DOHH2 (cell line): ENCODE measurements around the gene SCGB1C1.

Experiments used
- H3F3A ChIP-seq: fragments of 200-600 bp; sonication (generic), shearing (Covaris generic); 2 replicates; pipeline ENCODE4 v1.6.0; 2016; ENCODE audit warnings: antibody characterized with exemption, mild to moderate bottlenecking; ENCODE audit not compliant: control insufficient read depth, insufficient read depth
- H3K27ac ChIP-seq: fragments of 200-600 bp; sonication (generic); 2 replicates; pipeline ENCODE4 v1.5.1; 2014; ENCODE audit warnings: low read depth, mild to moderate bottlenecking, low read length, moderate library complexity
- H3K27me3 ChIP-seq: fragments of 200-600 bp; sonication (generic); 2 replicates; pipeline ENCODE4 v1.6.1; 2014; ENCODE audit warnings: mild to moderate bottlenecking, low read length, mixed read lengths; ENCODE audit not compliant: control insufficient read depth
- H3K36me3 ChIP-seq: fragments of 200-600 bp; sonication (generic); 2 replicates; pipeline ENCODE4 v1.6.1; 2014; ENCODE audit warnings: mild to moderate bottlenecking, low read length, moderate library complexity, mixed read lengths; ENCODE audit not compliant: control insufficient read depth
- H3K4me1 ChIP-seq: fragments of 200-600 bp; sonication (generic); 2 replicates; pipeline ENCODE4 v1.6.1; 2014; ENCODE audit warnings: mild to moderate bottlenecking, low read length, mixed read lengths; ENCODE audit not compliant: control insufficient read depth
- H3K4me2 ChIP-seq: fragments of 200-600 bp; sonication (generic); 2 replicates; pipeline ENCODE4 v1.6.0; 2014; ENCODE audit warnings: mild to moderate bottlenecking, low read length, moderate library complexity
- H3K4me3 ChIP-seq: fragments of 200-600 bp; sonication (generic); 2 replicates; pipeline ENCODE4 v1.5.1; 2014; ENCODE audit warnings: mild to moderate bottlenecking, low read length, mixed read lengths
- H3K79me2 ChIP-seq: fragments of 200-600 bp; sonication (generic); 2 replicates; pipeline ENCODE4 v1.6.1; 2014; ENCODE audit warnings: mild to moderate bottlenecking, low read length, mixed read lengths; ENCODE audit not compliant: control insufficient read depth
- H3K9me2 ChIP-seq: fragments of 200-600 bp; sonication (generic); replicated peaks from 2 replicates; pipeline ENCODE4 v1.6.1; 2014; ENCODE audit warnings: mild to moderate bottlenecking, low read length, mixed read lengths; ENCODE audit not compliant: control insufficient read depth
- H3K9me3 ChIP-seq: fragments of 200-600 bp; sonication (generic); 2 replicates; pipeline ENCODE4 v1.6.1; 2014; ENCODE audit warnings: antibody characterized with exemption, low read length, mixed read lengths; ENCODE audit not compliant: control insufficient read depth, insufficient read depth
- H4K20me1 ChIP-seq: fragments of 200-600 bp; sonication (generic); 2 replicates; pipeline ENCODE4 v1.6.0; 2014; ENCODE audit warnings: low read depth, mild to moderate bottlenecking, antibody characterized with exemption, low read length, moderate library complexity; ENCODE audit not compliant: control insufficient read depth, insufficient read depth
- EZH2phosphoT487 ChIP-seq: fragments of 200-600 bp; sonication (generic); IDR thresholded peaks from 2 replicates; pipeline ENCODE4 v1.6.1; 2017; ENCODE audit warnings: borderline replicate concordance, mild to moderate bottlenecking, antibody characterized with exemption, low read length, moderate library complexity, mixed read lengths
- TF ChIP-seq, protein P1 (sequence below): fragments of 200-600 bp; sonication (generic); IDR thresholded peaks from one replicate; pipeline ENCODE4 v1.5.1; 2014; ENCODE audit warnings: antibody characterized with exemption, mild to moderate bottlenecking, low read depth, low read length; ENCODE audit not compliant: poor library complexity, severe bottlenecking

SCGB1C1 gene

DNA sequence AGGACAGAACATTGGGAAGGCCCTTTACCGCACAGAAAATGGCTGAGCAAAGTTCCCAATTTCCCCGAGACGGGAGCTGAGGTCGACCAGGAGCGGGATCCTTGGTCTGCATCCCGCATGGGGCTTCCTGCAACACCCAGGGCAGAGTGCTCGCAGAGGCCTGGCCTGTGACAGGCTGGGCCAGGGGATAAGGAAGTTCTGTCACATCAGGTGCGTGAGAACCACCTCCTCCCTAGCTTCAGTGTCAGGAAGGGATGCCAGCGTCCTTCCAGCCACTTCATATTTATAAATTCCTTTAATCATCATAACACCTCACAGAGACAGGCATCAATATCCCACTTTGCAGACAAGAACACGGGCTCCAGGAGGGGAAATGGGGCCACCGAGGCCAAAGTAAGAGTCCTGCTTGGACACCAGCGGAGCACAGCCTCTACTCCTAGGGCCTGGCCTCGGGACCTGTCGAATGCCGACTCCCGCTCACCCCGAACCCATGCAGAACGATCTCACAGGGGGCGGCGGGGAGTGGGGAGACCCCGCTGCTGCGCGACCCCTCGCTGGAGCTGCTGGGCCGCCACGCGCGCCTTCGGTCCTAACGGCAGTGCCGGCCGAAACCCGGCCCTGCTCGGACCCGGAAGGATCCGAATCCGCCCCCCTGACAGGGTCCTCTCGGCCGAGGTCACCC, 13.8 kb downstream of the SCGB1C1 start:
- peak overlapping the region; percentile 89 for H3K27ac ChIP-seq
- H3K4me2 ChIP-seq: peak overlapping the region; percentile 98
- peaks cover 66% of the 10 kb centered on the region for H3K79me2 ChIP-seq
- H3K9me2 ChIP-seq: no peaks in the 10 kb centered on the region
- H3K9me3 ChIP-seq: no peaks in the 10 kb centered on the region
- peaks cover 26% of the 10 kb centered on the region for H3K4me1 ChIP-seq
- H3K4me3 ChIP-seq: peak overlapping the region; percentile 100
- peaks cover 8% of the 10 kb centered on the region for H3F3A ChIP-seq
- H3K36me3 ChIP-seq: peaks cover 75% of the 10 kb centered on the region
- H3K27me3 ChIP-seq: no peaks in the 10 kb centered on the region
- peaks cover 20% of the 10 kb centered on the region for H4K20me1 ChIP-seq
- no peak for TF ChIP-seq EZH2phosphoT487
- TF ChIP-seq, protein P1, sequence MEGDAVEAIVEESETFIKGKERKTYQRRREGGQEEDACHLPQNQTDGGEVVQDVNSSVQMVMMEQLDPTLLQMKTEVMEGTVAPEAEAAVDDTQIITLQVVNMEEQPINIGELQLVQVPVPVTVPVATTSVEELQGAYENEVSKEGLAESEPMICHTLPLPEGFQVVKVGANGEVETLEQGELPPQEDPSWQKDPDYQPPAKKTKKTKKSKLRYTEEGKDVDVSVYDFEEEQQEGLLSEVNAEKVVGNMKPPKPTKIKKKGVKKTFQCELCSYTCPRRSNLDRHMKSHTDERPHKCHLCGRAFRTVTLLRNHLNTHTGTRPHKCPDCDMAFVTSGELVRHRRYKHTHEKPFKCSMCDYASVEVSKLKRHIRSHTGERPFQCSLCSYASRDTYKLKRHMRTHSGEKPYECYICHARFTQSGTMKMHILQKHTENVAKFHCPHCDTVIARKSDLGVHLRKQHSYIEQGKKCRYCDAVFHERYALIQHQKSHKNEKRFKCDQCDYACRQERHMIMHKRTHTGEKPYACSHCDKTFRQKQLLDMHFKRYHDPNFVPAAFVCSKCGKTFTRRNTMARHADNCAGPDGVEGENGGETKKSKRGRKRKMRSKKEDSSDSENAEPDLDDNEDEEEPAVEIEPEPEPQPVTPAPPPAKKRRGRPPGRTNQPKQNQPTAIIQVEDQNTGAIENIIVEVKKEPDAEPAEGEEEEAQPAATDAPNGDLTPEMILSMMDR: no peak

DNA sequence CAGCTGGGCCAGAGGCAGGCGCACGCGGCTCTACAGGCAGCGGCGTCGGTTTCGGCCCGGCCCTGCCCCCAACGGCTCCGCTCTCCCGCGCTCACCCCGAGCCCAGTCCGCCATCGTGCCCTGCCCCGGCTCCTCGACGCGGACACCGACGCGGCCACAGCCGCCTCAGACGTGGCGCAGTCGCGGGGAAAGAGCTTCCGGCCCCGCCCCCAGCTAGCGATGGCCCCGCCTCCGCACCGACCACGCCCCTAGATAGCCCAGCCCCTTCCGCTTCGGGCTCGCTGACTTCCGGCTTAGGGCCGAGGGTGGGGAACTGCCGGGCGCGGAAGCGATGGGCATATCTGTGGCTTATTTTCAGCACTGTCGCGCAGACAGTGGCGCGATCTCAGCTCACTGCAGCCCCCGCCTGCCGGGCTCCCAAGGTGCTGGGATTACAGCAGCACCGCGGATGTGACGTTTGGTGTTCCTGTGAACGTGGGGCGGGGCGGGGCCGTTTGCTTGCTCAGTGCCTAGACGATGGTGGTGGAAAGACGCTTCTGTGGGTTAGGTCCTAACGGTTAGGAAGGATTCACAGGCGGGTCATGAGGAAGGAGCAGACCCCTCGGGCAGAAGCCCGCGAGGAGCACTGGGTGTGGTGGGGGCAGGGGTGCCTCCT, 14.5 kb downstream of the SCGB1C1 start, which contains the start of the genes BET1L and RIC8A:
Gene BET1L (minus strand): TSS at position 192 of the 655 bp plus-strand sequence. CDS start 78 bp downstream, at position 114.
Gene RIC8A (plus strand): TSS at position 501 of the 655 bp plus-strand sequence. CDS start 1,147 bp downstream, outside the sequence.
- peak within 1 kb of the TSS; percentile 98 for H3K4me2 ChIP-seq
- peaks cover 26% of the 10 kb centered on the region for H3K4me1 ChIP-seq
- H3K9me2 ChIP-seq: no peaks in the 10 kb centered on the region
- TF ChIP-seq, protein P1: no peak
- no peak for TF ChIP-seq EZH2phosphoT487
- H3F3A ChIP-seq: peaks cover 8% of the 10 kb centered on the region
- no peaks in the 10 kb centered on the region for H3K27me3 ChIP-seq
- H3K9me3 ChIP-seq: no peaks in the 10 kb centered on the region
- peak within 1 kb of the TSS; percentile 89 for H3K27ac ChIP-seq
- H3K4me3 ChIP-seq: peak within 1 kb of the TSS; percentile 100
- H4K20me1 ChIP-seq: peaks cover 20% of the 10 kb centered on the region
- peaks cover 66% of the 10 kb centered on the region for H3K79me2 ChIP-seq
- H3K36me3 ChIP-seq: peaks cover 82% of the 10 kb centered on the region

DNA sequence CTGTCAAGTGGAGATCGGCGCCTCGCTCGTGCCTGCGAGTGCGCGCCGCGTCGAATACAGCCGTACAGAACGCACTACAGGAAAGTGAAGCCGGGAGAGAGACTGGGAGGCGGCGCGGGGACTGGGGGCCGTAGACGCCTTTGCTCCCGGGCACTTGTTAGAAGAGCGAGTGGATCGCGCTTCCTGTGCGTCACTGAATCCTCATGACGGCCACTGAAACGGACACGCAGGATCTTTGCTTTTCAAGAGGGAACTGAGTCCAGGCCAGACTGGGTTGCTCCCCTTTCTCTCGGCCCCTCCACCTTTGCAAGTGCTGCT, 14.9 kb downstream of the SCGB1C1 start:
- Histone ChIP-seq H3F3A (peaks cover 8% of the 10 kb centered on the region), H3K79me2 (peaks cover 66% of the 10 kb centered on the region), H3K27ac (peak overlapping the region; percentile 89), H3K36me3 (peaks cover 86% of the 10 kb centered on the region), H3K4me1 (peaks cover 26% of the 10 kb centered on the region), H3K9me3 (no peaks in the 10 kb centered on the region), H3K9me2 (no peaks in the 10 kb centered on the region), H3K4me2 (peak overlapping the region; percentile 98), H3K4me3 (peak overlapping the region; percentile 100), H3K27me3 (no peaks in the 10 kb centered on the region), H4K20me1 (peaks cover 20% of the 10 kb centered on the region)
- no peak for TF ChIP-seq EZH2phosphoT487
- TF ChIP-seq, protein P1: no peak
